ENCODE results near the gene SEPTIN1. TPM values are rescaled to one million over a fixed set of nuclear protein-coding genes. Genes with fewer than 3 reads are reported as not detected.

Gene SEPTIN1
- total and polyA plus RNA-seq, 2 of the 13 experiments (the other 11 are each of a cell fraction or from before 2014, with no cell fraction given), result 0.18 to 0.67 TPM

DNA sequence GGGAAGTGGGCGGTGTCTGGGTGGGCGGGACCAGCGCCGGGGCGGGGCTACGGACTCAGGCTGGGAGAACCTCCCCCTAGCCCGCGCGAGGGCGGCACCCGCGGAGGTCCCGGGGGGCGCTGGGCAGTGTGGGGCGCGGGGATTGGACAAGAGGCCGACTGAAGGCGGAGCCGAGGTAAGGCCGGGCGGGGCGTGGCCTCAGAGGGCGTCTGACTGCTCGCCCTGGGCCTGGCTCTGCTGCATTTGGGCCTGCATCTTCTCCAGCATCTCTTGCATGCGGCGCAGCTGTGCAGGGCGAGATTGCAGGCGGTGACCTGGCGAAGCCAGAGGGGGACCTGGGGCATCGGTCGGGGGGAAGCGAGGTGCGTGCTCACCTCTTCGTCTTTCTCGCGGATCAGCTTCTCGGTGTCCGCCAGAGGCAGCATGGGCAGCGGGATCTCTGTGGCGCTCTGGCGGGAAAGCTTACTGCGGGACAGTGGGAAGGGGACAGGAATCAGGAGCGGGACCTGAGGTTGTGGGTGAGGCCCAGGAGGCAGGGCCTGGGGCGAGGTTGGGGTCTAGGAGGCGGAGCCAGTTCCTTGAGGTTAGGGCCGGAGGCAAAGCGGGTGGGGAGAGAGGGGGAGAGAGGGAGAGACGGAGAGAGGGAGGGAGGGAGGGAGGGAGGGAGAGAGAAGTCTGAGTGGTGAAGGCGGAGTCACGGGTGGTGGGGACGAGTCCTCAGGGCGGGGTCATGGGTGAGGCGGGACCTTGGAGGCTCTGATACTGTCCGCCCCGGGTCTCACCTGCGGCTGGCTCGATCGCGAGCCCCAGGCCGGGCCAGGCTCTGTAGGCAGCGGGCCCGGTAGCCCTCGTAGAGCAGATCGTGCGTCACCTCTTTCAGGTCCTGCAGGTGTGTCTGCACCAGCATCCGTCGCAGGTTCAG, 3.9 kb downstream of the SEPTIN1 start (continued):
- TF ChIP-seq MIER2 (CRISPR knock-in tag; IDR thresholded peaks at IDR 0.05) (peak; percentile 76), SIX4 (CRISPR knock-in tag; IDR thresholded peaks at IDR 0.05) (no peak), ZNF646 (CRISPR knock-in tag; IDR thresholded peaks at IDR 0.05) (no peak), CENPX (CRISPR knock-in tag; IDR thresholded peaks at IDR 0.05) (no peak), ISX (CRISPR knock-in tag; conservative IDR thresholded peaks at IDR 0.05) (no peak), GPBP1L1 (CRISPR knock-in tag; IDR thresholded peaks at IDR 0.05) (no peak), HNF4G (IDR thresholded peaks at IDR 0.05; ENCODE audit: borderline replicate concordance, low read depth, low read length) (no peak), HNF4G (CRISPR knock-in tag; IDR thresholded peaks at IDR 0.05; ENCODE audit: borderline replicate concordance, low read depth) (no peak), ZNF687 (CRISPR knock-in tag; IDR thresholded peaks at IDR 0.05) (peak; percentile 87), MAFK (conservative IDR thresholded peaks at IDR 0.05 in 1 of 2, IDR thresholded peaks at IDR 0.05 in 1 of 2; ENCODE audit: low read length in 2 of 2) (no peak), ZKSCAN8 (CRISPR knock-in tag; IDR thresholded peaks at IDR 0.05; ENCODE audit: borderline replicate concordance) (peak; percentile 46; the same call in 1 of the 2 replicates), NR2C2 (CRISPR knock-in tag; IDR thresholded peaks at IDR 0.05; ENCODE audit: borderline replicate concordance) (peak; percentile 82)
- TF ChIP-seq, protein P1, sequence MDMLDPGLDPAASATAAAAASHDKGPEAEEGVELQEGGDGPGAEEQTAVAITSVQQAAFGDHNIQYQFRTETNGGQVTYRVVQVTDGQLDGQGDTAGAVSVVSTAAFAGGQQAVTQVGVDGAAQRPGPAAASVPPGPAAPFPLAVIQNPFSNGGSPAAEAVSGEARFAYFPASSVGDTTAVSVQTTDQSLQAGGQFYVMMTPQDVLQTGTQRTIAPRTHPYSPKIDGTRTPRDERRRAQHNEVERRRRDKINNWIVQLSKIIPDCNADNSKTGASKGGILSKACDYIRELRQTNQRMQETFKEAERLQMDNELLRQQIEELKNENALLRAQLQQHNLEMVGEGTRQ (IDR thresholded peaks at IDR 0.05; ENCODE audit: low read depth, low read length), result no peak
- TF ChIP-seq, protein P1 (CRISPR knock-in tag; IDR thresholded peaks at IDR 0.05; ENCODE audit: borderline replicate concordance), result no peak
